SJCRH30 (cell line): ENCODE data around the gene GRIN2A. TPM values are rescaled to one million over a fixed set of nuclear protein-coding genes. Genes with fewer than 3 reads are reported as not detected.

Experiments
- DNase-seq, 2 experiments: peaks; one replicate each; pipeline ENCODE4 v3.0.0-alpha.2; 2015 to 2020
- H3K27ac ChIP-seq: fragments of 250-450 bp; sonication (Bioruptor Pico); 2 replicates; pipeline ENCODE4 v1.5.1; 2020; ENCODE audit warnings: mild to moderate bottlenecking, moderate library complexity
- H3K27me3 ChIP-seq: fragments of 250-450 bp; sonication (Bioruptor Pico); 2 replicates; pipeline ENCODE4 v1.5.1; 2020; ENCODE audit warnings: mild to moderate bottlenecking, moderate library complexity
- H3K36me3 ChIP-seq: fragments of 250-450 bp; sonication (Bioruptor Pico); 2 replicates; pipeline ENCODE4 v1.5.1; 2020; ENCODE audit warnings: mild to moderate bottlenecking, moderate library complexity
- H3K4me1 ChIP-seq: fragments of 250-450 bp; sonication (Bioruptor Pico); 2 replicates; pipeline ENCODE4 v1.5.1; 2020; ENCODE audit warnings: mild to moderate bottlenecking, moderate library complexity
- H3K4me3 ChIP-seq: fragments of 250-450 bp; sonication (Bioruptor Pico); 2 replicates; pipeline ENCODE4 v1.5.1; 2020; ENCODE audit warnings: mild to moderate bottlenecking, moderate library complexity
- H3K9me3 ChIP-seq: fragments of 250-450 bp; sonication (Bioruptor Pico); replicated peaks from 2 replicates; pipeline ENCODE4 v1.5.1; 2020; ENCODE audit warnings: mild to moderate bottlenecking, moderate library complexity
- total RNA-seq: library from RNA; depleted of rRNA; stranded (reverse); fragments of >200 nt; shearing (Covaris generic); gene quantifications from 2 replicates; pipeline ENCODE4 v1.2.3, GENCODE V29; 2014; rRNA removed

GRIN2A gene
- total RNA-seq, 1 experiment from 2014 or later, result 0.38 TPM

DNA sequence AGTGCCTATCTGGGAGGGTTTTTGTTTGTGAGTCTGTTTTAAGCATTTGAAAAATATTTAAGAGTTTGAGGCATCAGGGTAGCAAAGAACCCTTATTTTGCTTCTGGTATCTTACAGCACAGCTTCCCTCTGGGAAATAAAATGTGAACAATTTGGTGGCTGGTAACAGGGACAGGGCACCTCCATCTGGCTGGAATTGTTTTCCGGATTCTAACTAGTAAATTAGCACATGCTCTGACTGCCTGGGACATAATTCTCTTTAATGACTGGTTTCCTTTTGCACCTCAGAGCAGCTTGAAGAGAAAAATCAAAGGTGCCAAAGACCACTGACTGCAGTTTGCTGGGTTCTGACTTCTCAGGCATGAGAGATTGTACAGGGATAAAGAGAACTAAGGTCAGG lies 469.1 kb downstream of the GRIN2A start:
- Histone ChIP-seq H3K4me3 (no peak overlapping the region), H3K27ac (no peak overlapping the region)

DNA sequence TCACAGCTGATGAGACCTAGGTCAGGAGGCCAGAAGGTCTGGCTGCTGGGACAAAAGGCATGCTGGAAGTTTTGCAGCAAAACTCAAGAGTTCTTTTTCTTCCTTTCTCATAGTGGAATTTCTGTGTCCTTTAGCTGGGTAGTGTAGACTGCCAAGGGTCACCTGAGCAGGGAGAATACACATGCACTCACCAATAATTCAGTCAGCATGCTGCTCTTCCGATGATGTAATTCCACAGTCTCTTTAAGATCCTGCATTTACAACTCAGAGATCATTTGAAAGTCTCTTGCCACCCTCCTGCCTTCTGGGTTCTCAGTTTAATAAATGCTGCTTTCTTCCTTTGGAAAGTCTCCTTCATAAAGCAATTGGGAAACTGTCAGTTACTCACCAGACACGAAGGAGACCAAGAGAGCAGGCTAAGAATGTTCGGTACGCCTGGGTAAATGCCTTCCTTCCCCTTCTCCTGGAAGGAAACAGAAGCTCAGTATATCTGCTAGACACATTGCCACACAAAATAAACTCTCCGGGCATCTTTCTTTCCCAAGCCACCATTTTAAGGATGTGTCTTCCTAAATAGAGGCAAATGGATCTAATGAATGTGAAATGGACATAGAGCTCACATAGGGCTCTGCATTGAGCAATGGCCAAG lies 473.1 kb downstream of the GRIN2A start:
- no peaks in the 10 kb centered on the region for H3K9me3 ChIP-seq
- 0 out of 2 replicates have a peak, but pooled peaks cover 2% of the 10 kb centered on the region for H3K27me3 ChIP-seq
- no peaks in the 10 kb centered on the region for H3K36me3 ChIP-seq
- H3K4me1 ChIP-seq, result no peaks in the 10 kb centered on the region
- no peak overlapping the region for H3K27ac ChIP-seq
- DNase-seq, result no peak
- H3K4me3 ChIP-seq, result no peak overlapping the region

More for the DNA sequence above, 469.1 kb downstream of the GRIN2A start:
- no peaks in the 10 kb centered on the region for H3K36me3 ChIP-seq
- H3K4me1 ChIP-seq, result no peaks in the 10 kb centered on the region
- no peaks in the 10 kb centered on the region for H3K9me3 ChIP-seq
- no peak for DNase-seq
- no peaks in the 10 kb centered on the region for H3K27me3 ChIP-seq

DNA sequence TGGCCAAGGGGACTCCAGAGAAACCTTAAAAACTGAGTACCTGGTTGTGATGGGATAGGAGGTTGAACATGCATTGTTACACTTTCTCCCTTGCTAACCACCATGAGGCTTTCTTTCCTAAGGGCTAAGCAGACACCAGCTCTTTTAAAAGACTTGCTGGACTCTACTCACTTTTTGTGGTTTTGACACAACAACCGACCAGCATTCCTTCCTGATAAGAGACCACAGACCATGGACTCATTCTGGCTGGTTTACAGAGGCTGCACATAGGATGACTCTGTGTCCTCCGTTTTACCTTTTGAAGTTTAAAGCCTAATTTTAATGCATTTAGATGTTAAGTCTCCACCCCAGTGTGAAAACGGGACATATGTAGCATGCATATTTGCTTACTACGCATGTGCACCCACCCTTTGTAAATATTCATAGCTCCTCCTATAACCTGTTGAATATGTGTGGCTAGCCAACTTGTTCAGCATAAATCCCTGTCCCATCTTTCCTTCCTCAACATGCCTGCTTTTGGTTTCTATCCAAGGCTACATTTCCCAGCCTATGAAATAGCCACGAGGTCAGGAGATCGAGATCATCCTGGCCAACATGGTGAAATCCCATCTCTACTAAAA lies 475.9 kb downstream of the GRIN2A start:
- no peaks in the 10 kb centered on the region for H3K36me3 ChIP-seq
- H3K4me3 ChIP-seq, result no peak overlapping the region
- no peak overlapping the region for H3K27ac ChIP-seq
- DNase-seq, result peak in 1 of 2 experiments; percentile 1
- H3K27me3 ChIP-seq, result 0 out of 2 replicates have a peak, but pooled peaks cover 2% of the 10 kb centered on the region
- no peaks in the 10 kb centered on the region for H3K9me3 ChIP-seq
- H3K4me1 ChIP-seq, result no peaks in the 10 kb centered on the region

GRCh38 chr16:9703731-9704130 lies 478.5 kb downstream of the GRIN2A start:
- no peaks in the 10 kb centered on the region for H3K4me1 ChIP-seq
- 0 out of 2 replicates have a peak, but pooled peaks cover 2% of the 10 kb centered on the region for H3K27me3 ChIP-seq
- no peak overlapping the region for H3K27ac ChIP-seq
- no peaks in the 10 kb centered on the region for H3K36me3 ChIP-seq
- H3K9me3 ChIP-seq, result no peaks in the 10 kb centered on the region
- no peak overlapping the region for H3K4me3 ChIP-seq
- no peak for DNase-seq

Other genes with a start within 250 kb of the GRIN2A start
- gene ATF7IP2, start 203.6 kb upstream of the GRIN2A start, total RNA-seq, result not detected in 2 replicates